ENCODE measurements around the gene SYT3.

- TF ChIP-seq CTCF (optimal IDR thresholded peaks at IDR 0.05 in 1 of 3, IDR thresholded peaks at IDR 0.05 in 1 of 3, conservative IDR thresholded peaks at IDR 0.05 in 1 of 3; ENCODE audit: extremely low read depth in 1 of 3, insufficient read depth in 2 of 3, low read length in 3 of 3) (no peak), EZH2 (IDR thresholded peaks at IDR 0.05; ENCODE audit: low read length) (no peak)
Measured at GRCh38 chr19:50673118-50673517, 33.4 kb upstream of the SYT3 start.
